HepG2 (cell line): ENCODE measurements around the gene SOS2.

Experiments
- ARID4A ChIP-seq: sonication (generic); formaldehyde crosslinking; IDR thresholded peaks from 2 replicates; pipeline ENCODE4 v1.5.0; 2020; ENCODE audit warnings: mild to moderate bottlenecking, missing genetic modification reagents, borderline replicate concordance
- CTCF ChIP-seq: sonication (generic); formaldehyde crosslinking; IDR thresholded peaks from 2 replicates; pipeline ENCODE4 v1.5.0; 2020; ENCODE audit warnings: mild to moderate bottlenecking, missing genetic modification reagents, moderate library complexity
- FOSL1 ChIP-seq: sonication (generic); formaldehyde crosslinking; IDR thresholded peaks from 2 replicates; pipeline ENCODE4 v1.9.0; 2021; ENCODE audit warnings: missing genetic modification reagents, borderline replicate concordance
- POLR2A ChIP-seq, 2 experiments: IDR thresholded peaks; 2 replicates each; pipeline ENCODE4 v1.6.1; 2011; ENCODE audit warnings: low read depth in 2 of 2, low read length in 2 of 2, mild to moderate bottlenecking in 1 of 2, moderate library complexity in 1 of 2; ENCODE audit not compliant: insufficient read depth in 1 of 2
- ZBTB49 ChIP-seq: sonication (generic); formaldehyde crosslinking; IDR thresholded peaks from 2 replicates; pipeline ENCODE4 v1.4.0; 2020; ENCODE audit warnings: missing genetic modification reagents, borderline replicate concordance
- ZNF34 ChIP-seq: sonication (generic); formaldehyde crosslinking; IDR thresholded peaks from 2 replicates; pipeline ENCODE4 v1.4.0; 2020; ENCODE audit warnings: mild to moderate bottlenecking, missing genetic modification reagents, borderline replicate concordance
- TF ChIP-seq, protein P1 (sequence below): IDR thresholded peaks from 2 replicates; pipeline ENCODE4 v1.6.1; 2012; ENCODE audit warnings: low read length, improper control_type of control experiment
- TF ChIP-seq, protein P2 (sequence below): sonication (generic); formaldehyde crosslinking; IDR thresholded peaks from 2 replicates; pipeline ENCODE4 v1.5.0; 2020; ENCODE audit warnings: mild to moderate bottlenecking, low read depth, missing genetic modification reagents, borderline replicate concordance

DNA sequence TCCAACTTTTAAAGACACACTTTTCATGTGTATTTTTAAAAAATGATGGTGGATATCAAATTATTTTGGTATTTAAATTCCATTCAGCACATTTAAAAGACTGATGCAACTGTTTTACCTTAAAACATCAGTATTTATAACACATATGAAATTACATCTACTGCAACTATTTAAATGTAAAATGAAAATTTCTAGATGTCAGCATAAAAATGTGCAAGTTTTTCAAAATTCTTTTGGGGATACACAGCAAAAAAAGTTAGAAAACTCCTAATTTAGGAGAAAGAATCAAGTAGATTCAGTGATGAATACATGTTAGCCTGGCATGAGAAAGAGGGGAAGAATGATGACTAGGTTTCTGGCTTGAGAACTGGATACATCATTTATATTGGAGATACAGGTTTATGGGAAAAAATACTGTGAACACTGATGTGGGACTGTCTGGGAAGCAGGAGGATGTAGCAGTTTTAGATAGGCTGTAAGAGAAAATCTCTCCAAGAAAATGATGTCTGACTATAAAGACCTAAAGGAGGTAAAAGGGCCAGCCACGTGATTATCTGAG, 9.2 kb downstream of the SOS2 start:
- no peak for TF ChIP-seq ARID4A (CRISPR knock-in tag)
- no peak for TF ChIP-seq POLR2A (IDR thresholded peaks at IDR 0.05; ENCODE audit: insufficient read depth in 1 of 2, low read depth in 2 of 2, low read length in 2 of 2)
- TF ChIP-seq, protein P1, sequence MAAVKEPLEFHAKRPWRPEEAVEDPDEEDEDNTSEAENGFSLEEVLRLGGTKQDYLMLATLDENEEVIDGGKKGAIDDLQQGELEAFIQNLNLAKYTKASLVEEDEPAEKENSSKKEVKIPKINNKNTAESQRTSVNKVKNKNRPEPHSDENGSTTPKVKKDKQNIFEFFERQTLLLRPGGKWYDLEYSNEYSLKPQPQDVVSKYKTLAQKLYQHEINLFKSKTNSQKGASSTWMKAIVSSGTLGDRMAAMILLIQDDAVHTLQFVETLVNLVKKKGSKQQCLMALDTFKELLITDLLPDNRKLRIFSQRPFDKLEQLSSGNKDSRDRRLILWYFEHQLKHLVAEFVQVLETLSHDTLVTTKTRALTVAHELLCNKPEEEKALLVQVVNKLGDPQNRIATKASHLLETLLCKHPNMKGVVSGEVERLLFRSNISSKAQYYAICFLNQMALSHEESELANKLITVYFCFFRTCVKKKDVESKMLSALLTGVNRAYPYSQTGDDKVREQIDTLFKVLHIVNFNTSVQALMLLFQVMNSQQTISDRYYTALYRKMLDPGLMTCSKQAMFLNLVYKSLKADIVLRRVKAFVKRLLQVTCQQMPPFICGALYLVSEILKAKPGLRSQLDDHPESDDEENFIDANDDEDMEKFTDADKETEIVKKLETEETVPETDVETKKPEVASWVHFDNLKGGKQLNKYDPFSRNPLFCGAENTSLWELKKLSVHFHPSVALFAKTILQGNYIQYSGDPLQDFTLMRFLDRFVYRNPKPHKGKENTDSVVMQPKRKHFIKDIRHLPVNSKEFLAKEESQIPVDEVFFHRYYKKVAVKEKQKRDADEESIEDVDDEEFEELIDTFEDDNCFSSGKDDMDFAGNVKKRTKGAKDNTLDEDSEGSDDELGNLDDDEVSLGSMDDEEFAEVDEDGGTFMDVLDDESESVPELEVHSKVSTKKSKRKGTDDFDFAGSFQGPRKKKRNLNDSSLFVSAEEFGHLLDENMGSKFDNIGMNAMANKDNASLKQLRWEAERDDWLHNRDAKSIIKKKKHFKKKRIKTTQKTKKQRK = no peak
- no peak for TF ChIP-seq ZBTB49 (CRISPR knock-in tag)
- no peak for TF ChIP-seq ZNF34
- no peak for TF ChIP-seq CTCF (CRISPR knock-in tag)
- no peak for TF ChIP-seq FOSL1 (CRISPR knock-in tag)
- TF ChIP-seq, protein P2, sequence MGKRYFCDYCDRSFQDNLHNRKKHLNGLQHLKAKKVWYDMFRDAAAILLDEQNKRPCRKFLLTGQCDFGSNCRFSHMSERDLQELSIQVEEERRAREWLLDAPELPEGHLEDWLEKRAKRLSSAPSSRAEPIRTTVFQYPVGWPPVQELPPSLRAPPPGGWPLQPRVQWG = no peak
